Neural crest cell (in vitro differentiated cells): Measurements from ENCODE around the gene PIGS. TPM values are rescaled to one million over a fixed set of nuclear protein-coding genes. Genes with fewer than 3 reads are reported as not detected.

Experiments
- DNase-seq: peaks from one replicate; pipeline ENCODE4 v3.0.0; 2021; ENCODE audit warnings: low read depth, mixed read lengths, low spot score
- H3K27ac Mint-ChIP-seq: one replicate; pipeline ENCODE4 v1.8.0; 2021; ENCODE audit warnings: mild to moderate bottlenecking, mixed read lengths; ENCODE audit not compliant: unreplicated experiment
- H3K27me3 Mint-ChIP-seq: 2 replicates; pipeline ENCODE4 v1.8.0; 2021; ENCODE audit warnings: low read depth, mild to moderate bottlenecking, mixed read lengths
- H3K36me3 Mint-ChIP-seq: 2 replicates; pipeline ENCODE4 v1.8.0; 2021; ENCODE audit warnings: low read depth, mild to moderate bottlenecking, mixed read lengths
- H3K4me1 Mint-ChIP-seq: 2 replicates; pipeline ENCODE4 v1.8.0; 2021; ENCODE audit warnings: mixed read lengths
- H3K4me3 Mint-ChIP-seq: one replicate; pipeline ENCODE4 v1.8.0; 2021; ENCODE audit warnings: mild to moderate bottlenecking, mixed read lengths
- H3K9me3 Mint-ChIP-seq: 2 replicates; pipeline ENCODE4 v1.8.0; 2021; ENCODE audit warnings: mixed read lengths
- total RNA-seq: library from RNA; stranded (reverse); gene quantifications from 2 replicates; pipeline ENCODE4 v1.2.1, GENCODE V29; 2021
- TF ChIP-seq, protein P1 (sequence below): fragments of 200-600 bp; sonication (generic); conservative IDR thresholded peaks from 2 replicates; pipeline ENCODE4 v1.5.0; 2021; ENCODE audit warnings: antibody characterized with exemption, mild to moderate bottlenecking

The PIGS gene
- total RNA-seq, 1 donor from 2014 or later: 63.5 TPM

GRCh38 chr17:28537219-28537610 lies 34.1 kb downstream of the PIGS start:
- TF ChIP-seq, protein P1, sequence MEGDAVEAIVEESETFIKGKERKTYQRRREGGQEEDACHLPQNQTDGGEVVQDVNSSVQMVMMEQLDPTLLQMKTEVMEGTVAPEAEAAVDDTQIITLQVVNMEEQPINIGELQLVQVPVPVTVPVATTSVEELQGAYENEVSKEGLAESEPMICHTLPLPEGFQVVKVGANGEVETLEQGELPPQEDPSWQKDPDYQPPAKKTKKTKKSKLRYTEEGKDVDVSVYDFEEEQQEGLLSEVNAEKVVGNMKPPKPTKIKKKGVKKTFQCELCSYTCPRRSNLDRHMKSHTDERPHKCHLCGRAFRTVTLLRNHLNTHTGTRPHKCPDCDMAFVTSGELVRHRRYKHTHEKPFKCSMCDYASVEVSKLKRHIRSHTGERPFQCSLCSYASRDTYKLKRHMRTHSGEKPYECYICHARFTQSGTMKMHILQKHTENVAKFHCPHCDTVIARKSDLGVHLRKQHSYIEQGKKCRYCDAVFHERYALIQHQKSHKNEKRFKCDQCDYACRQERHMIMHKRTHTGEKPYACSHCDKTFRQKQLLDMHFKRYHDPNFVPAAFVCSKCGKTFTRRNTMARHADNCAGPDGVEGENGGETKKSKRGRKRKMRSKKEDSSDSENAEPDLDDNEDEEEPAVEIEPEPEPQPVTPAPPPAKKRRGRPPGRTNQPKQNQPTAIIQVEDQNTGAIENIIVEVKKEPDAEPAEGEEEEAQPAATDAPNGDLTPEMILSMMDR: no peak
- no peaks in the 10 kb centered on the region for H3K9me3 Mint-ChIP-seq

GRCh38 chr17:28536532-28537218 lies 34.6 kb downstream of the PIGS start:
- no peaks in the 10 kb centered on the region for H3K4me1 Mint-ChIP-seq
- H3K36me3 Mint-ChIP-seq: no peaks in the 10 kb centered on the region

More at GRCh38 chr17:28537219-28537610, 34.1 kb downstream of the PIGS start:
- H3K27me3 Mint-ChIP-seq: peaks cover 4% of the 10 kb centered on the region
- H3K4me3 Mint-ChIP-seq: no peak overlapping the region
- H3K27ac Mint-ChIP-seq: no peak overlapping the region
- DNase-seq: no peak
- H3K36me3 Mint-ChIP-seq: no peaks in the 10 kb centered on the region
- no peaks in the 10 kb centered on the region for H3K4me1 Mint-ChIP-seq

GRCh38 chr17:28534740-28535375 lies 36.5 kb downstream of the PIGS start:
- TF ChIP-seq, protein P1: no peak
- Mint-ChIP-seq H3K27ac (no peak overlapping the region), H3K27me3 (peaks cover 4% of the 10 kb centered on the region), H3K36me3 (no peaks in the 10 kb centered on the region), H3K4me3 (no peak overlapping the region), H3K4me1 (no peaks in the 10 kb centered on the region), H3K9me3 (no peaks in the 10 kb centered on the region)
- no peak for DNase-seq

More at GRCh38 chr17:28536532-28537218, 34.6 kb downstream of the PIGS start:
- TF ChIP-seq, protein P1: no peak
- H3K27ac Mint-ChIP-seq: no peak overlapping the region
- no peak overlapping the region for H3K4me3 Mint-ChIP-seq
- H3K9me3 Mint-ChIP-seq: no peaks in the 10 kb centered on the region
- DNase-seq: no peak
- peaks cover 4% of the 10 kb centered on the region for H3K27me3 Mint-ChIP-seq

- H3K4me1 Mint-ChIP-seq: no peaks in the 10 kb centered on the region
- TF ChIP-seq, protein P1: no peak
- H3K9me3 Mint-ChIP-seq: no peaks in the 10 kb centered on the region
- peaks cover 4% of the 10 kb centered on the region for H3K27me3 Mint-ChIP-seq
- no peaks in the 10 kb centered on the region for H3K36me3 Mint-ChIP-seq
- no peak overlapping the region for H3K4me3 Mint-ChIP-seq
- peak overlapping the region; percentile 57 for H3K27ac Mint-ChIP-seq
- no peak for DNase-seq
Observed at GRCh38 chr17:28533091-28533807, 38.1 kb downstream of the PIGS start.

GRCh38 chr17:28532050-28532960 lies 39.0 kb downstream of the PIGS start:
- TF ChIP-seq, protein P1: no peak
- Mint-ChIP-seq H3K4me1 (no peaks in the 10 kb centered on the region), H3K4me3 (no peak overlapping the region), H3K36me3 (no peaks in the 10 kb centered on the region), H3K27ac (no peak overlapping the region), H3K27me3 (no peaks in the 10 kb centered on the region), H3K9me3 (no peaks in the 10 kb centered on the region)
- no peak for DNase-seq
